ENCODE results near the gene KIF15.

DNA sequence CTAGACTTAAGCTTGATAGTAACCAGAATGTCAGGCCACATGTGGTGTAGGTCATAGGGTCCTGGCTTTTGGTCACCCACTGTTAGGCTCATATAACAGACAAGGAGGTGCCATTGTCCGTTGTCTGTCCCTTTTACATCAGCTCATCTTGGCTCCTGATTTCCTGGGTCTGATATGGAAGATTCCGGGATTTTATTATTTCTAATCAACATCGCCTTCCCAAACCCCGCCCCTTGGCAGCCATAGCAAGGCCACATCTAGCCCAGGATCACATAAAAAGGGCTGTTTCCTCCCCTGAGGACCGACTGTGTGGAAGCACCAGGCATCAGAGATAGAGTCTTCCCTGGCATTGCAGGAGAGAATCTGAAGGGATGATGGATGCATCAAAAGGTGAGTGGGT lies 112.7 kb downstream of the KIF15 start, which contains the start of gene TGM4:
- TF ChIP-seq, protein P1, sequence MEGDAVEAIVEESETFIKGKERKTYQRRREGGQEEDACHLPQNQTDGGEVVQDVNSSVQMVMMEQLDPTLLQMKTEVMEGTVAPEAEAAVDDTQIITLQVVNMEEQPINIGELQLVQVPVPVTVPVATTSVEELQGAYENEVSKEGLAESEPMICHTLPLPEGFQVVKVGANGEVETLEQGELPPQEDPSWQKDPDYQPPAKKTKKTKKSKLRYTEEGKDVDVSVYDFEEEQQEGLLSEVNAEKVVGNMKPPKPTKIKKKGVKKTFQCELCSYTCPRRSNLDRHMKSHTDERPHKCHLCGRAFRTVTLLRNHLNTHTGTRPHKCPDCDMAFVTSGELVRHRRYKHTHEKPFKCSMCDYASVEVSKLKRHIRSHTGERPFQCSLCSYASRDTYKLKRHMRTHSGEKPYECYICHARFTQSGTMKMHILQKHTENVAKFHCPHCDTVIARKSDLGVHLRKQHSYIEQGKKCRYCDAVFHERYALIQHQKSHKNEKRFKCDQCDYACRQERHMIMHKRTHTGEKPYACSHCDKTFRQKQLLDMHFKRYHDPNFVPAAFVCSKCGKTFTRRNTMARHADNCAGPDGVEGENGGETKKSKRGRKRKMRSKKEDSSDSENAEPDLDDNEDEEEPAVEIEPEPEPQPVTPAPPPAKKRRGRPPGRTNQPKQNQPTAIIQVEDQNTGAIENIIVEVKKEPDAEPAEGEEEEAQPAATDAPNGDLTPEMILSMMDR (optimal IDR thresholded peaks at IDR 0.05 in 1 of 3, IDR thresholded peaks at IDR 0.05 in 1 of 3, conservative IDR thresholded peaks at IDR 0.05 in 1 of 3; ENCODE audit: extremely low read depth in 1 of 3, insufficient read depth in 2 of 3, low read length in 3 of 3), result no peak
- no peak for TF ChIP-seq EZH2 (IDR thresholded peaks at IDR 0.05; ENCODE audit: low read length)
